Tongue (tissue), 2 donors: Measurements from ENCODE around the gene GRID2IP. TPM values are rescaled to one million over a fixed set of nuclear protein-coding genes. Genes with fewer than 3 reads are reported as not detected.

Experiments
- DNase-seq: peaks from one replicate; pipeline ENCODE4 v3.0.0-alpha.2; 2015
- total RNA-seq: library from RNA; depleted of rRNA; stranded (reverse); fragments of >200 nt; gene quantifications from one replicate; pipeline ENCODE4 v1.2.3, GENCODE V29; 2014

Gene GRID2IP
- total RNA-seq, 1 donor from 2014 or later: 0.31 TPM

DNA sequence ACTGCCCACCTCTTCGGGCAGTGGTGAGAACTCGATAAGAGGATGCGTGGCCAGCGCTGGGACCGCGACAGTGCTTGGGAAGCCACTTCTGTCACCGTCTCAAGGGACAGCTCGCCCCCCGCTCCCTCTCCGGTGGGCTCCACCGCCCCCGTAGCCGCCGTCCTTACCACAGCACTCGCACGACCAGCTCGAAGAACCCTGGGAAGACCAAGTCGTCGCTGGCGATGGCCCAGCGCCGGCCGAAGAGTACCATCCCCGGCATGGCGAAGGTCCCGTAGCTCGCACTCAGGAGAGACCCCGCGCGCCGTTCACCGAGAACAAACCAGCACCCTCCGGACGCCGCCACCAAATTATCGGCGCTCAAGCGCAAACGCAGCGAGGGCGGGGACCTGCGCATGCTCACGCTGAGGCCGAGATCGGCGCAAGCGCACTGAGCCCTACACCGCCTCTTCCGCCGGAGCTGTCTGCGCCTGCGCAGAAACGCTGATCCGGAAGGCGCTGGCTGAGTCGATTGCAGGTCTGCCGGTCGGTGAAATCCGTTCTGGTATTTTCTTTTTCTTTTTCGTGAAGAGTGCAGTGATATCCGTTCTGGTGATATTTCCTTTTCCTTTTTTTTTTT, 103.6 kb downstream of the GRID2IP start, which contains the start of gene DAGLB:
DAGLB (minus strand) TSS at position 374 of the 619 bp plus-strand sequence; CDS start at position 262, 112 bp downstream.
- DNase-seq: peak; percentile 98

Other genes starting within 250 kb of the GRID2IP start
- gene FAM220A, start 202.5 kb downstream of the GRID2IP start, total RNA-seq: 26.0 TPM
- 57.2 TPM for gene RAC1, start 176.9 kb downstream of the GRID2IP start, total RNA-seq
- gene DAGLB, start 103.5 kb downstream of the GRID2IP start, total RNA-seq: 15.4 TPM
- 138 TPM for gene KDELR2, start 67.3 kb downstream of the GRID2IP start, total RNA-seq
- 52.1 TPM for gene ZDHHC4, start 26.0 kb upstream of the GRID2IP start, total RNA-seq
- 19.0 TPM for gene INTS15, start 38.6 kb upstream of the GRID2IP start, total RNA-seq
- gene ZNF853, start 64.1 kb upstream of the GRID2IP start, total RNA-seq: 26.1 TPM
- 30.1 TPM for gene ZNF316, start 85.9 kb upstream of the GRID2IP start, total RNA-seq
- gene ZNF12, start 155.5 kb upstream of the GRID2IP start, total RNA-seq: 34.1 TPM
- not detected for gene RSPH10B2, start 202.6 kb upstream of the GRID2IP start, total RNA-seq